Endothelial cell of umbilical vein (primary cell): Measurements from ENCODE around the gene PROKR2. TPM values are rescaled to one million over a fixed set of nuclear protein-coding genes. Genes with fewer than 3 reads are reported as not detected.

Experiments
- BruUV-seq: library from RNA; stranded (reverse); fragments of 400-500 nt; replicated peaks from 2 replicates; lab custom pipeline; 2021; lab: Mats Ljungman, UMichigan
- CTCF ChIA-PET: fragments of 300-600, 350-600 bp; sonication (Branson Sonifier 250); formaldehyde crosslinking; loops from one replicate; lab custom pipeline; 2021; ENCODE audit warnings: antibody characterized with exemption, inconsistent platforms; lab: Charles Lee
- POLR2A ChIA-PET: fragments of 300-600, 350-600 bp; sonication (Branson Sonifier 250); formaldehyde crosslinking; loops from one replicate; lab custom pipeline; 2021; ENCODE audit warnings: antibody characterized with exemption, inconsistent platforms; lab: Charles Lee
- DNase-seq: peaks from one replicate; pipeline ENCODE4 v3.0.0-alpha.2; 2011; ENCODE audit warnings: low read depth, low spot score
- FAIRE-seq: peaks from 2 replicates; lab custom pipeline; 2011; peaks lifted over from hg19 to GRCh38; lab: Jason Lieb, UNC
- H2AFZ ChIP-seq: 2 replicates; pipeline ENCODE4 v1.6.0; 2012; ENCODE audit warnings: low read depth, low read length, control low read depth, inconsistent platforms
- H3K27ac ChIP-seq: 2 replicates; pipeline ENCODE4 v1.5.1; 2011; ENCODE audit warnings: low read depth, mild to moderate bottlenecking, control low read depth, low read length, moderate library complexity; ENCODE audit not compliant: insufficient read depth
- H3K27me3 ChIP-seq, 2 experiments: 2 replicates each; pipeline versions ENCODE4 v1.6.0 to v1.6.1; 2011; ENCODE audit warnings: low read length in 2 of 2, mixed read lengths in 1 of 2; ENCODE audit not compliant: control insufficient read depth in 2 of 2, insufficient read depth in 2 of 2
- H3K36me3 ChIP-seq, 2 experiments: 2 replicates in 1 of 2; 3 replicates in 1 of 2; pipeline ENCODE4 v1.5.1; 2011; ENCODE audit warnings: low read length in 2 of 2, mild to moderate bottlenecking in 1 of 2, moderate library complexity in 1 of 2; ENCODE audit not compliant: control insufficient read depth in 2 of 2, insufficient read depth in 2 of 2; ENCODE audit errors: extremely low read depth in 1 of 2
- H3K4me1 ChIP-seq: 3 replicates; pipeline ENCODE4 v1.5.1; 2011; ENCODE audit warnings: mild to moderate bottlenecking, low read length; ENCODE audit not compliant: control insufficient read depth, insufficient read depth; ENCODE audit errors: extremely low read depth
- H3K4me2 ChIP-seq: 2 replicates; pipeline ENCODE4 v1.6.1; 2011; ENCODE audit warnings: low read length, control low read depth, mixed read lengths; ENCODE audit not compliant: insufficient read depth
- H3K4me3 ChIP-seq, 3 experiments: fragments of 200-600 bp in 1 of 3; sonication (generic), shearing (Covaris generic) in 1 of 3; replicated peaks in 1 of 3; 2 replicates each; pipeline ENCODE4 v1.5.1; 2011 to 2016; ENCODE audit warnings: control low read depth in 3 of 3, low read length in 3 of 3, mild to moderate bottlenecking in 2 of 3, inconsistent platforms in 1 of 3, low read depth in 1 of 3, moderate library complexity in 1 of 3; ENCODE audit not compliant: insufficient read depth in 1 of 3
- H3K79me2 ChIP-seq: 2 replicates; pipeline ENCODE4 v1.6.0; 2012; ENCODE audit warnings: low read length, inconsistent platforms; ENCODE audit not compliant: control insufficient read depth, insufficient read depth
- H3K9ac ChIP-seq: replicated peaks from 2 replicates; pipeline ENCODE3; 2011; ENCODE audit warnings: low read length, control low read depth; ENCODE audit not compliant: insufficient read depth; ENCODE audit errors: extremely low read depth
- H3K9me1 ChIP-seq: replicated peaks from 3 replicates; pipeline ENCODE4 v1.6.0; 2011; ENCODE audit warnings: mild to moderate bottlenecking, low read length; ENCODE audit not compliant: control insufficient read depth, insufficient read depth; ENCODE audit errors: extremely low read depth
- H3K9me3 ChIP-seq: replicated peaks from 2 replicates; pipeline ENCODE4 v1.5.1; 2012; ENCODE audit warnings: low read length, inconsistent platforms; ENCODE audit not compliant: control insufficient read depth, insufficient read depth
- H4K20me1 ChIP-seq: replicated peaks from 2 replicates; pipeline ENCODE3; 2011; ENCODE audit warnings: mild to moderate bottlenecking, low read length; ENCODE audit not compliant: control insufficient read depth, insufficient read depth; ENCODE audit errors: extremely low read depth
- CTCF ChIP-seq, 2 donors: IDR thresholded peaks; 1 replicate in 1 of 2; 2 replicates in 1 of 2; pipeline ENCODE4 v1.5.1; 2011; ENCODE audit warnings: low read length in 2 of 2, mild to moderate bottlenecking in 2 of 2, moderate library complexity in 2 of 2, control low read depth in 1 of 2, inconsistent platforms in 1 of 2, low read depth in 1 of 2; ENCODE audit not compliant: insufficient read depth in 1 of 2; ENCODE audit errors: extremely low read depth in 1 of 2
- EZH2 ChIP-seq: IDR thresholded peaks from 2 replicates; pipeline ENCODE4 v1.6.1; 2012; ENCODE audit warnings: borderline replicate concordance, low read depth, mild to moderate bottlenecking, moderate library complexity, low read length, inconsistent platforms; ENCODE audit not compliant: severe bottlenecking
- FOS ChIP-seq: IDR thresholded peaks from 2 replicates; pipeline ENCODE4 v1.6.1; 2011; ENCODE audit warnings: mild to moderate bottlenecking, low read length, moderate library complexity, borderline replicate concordance; ENCODE audit not compliant: insufficient read depth
- JUN ChIP-seq: IDR thresholded peaks from 2 replicates; pipeline ENCODE4 v1.6.1; 2011; ENCODE audit warnings: borderline replicate concordance, low read depth; ENCODE audit not compliant: insufficient read length, insufficient read depth
- MAX ChIP-seq: IDR thresholded peaks from 2 replicates; pipeline ENCODE4 v1.6.1; 2011; ENCODE audit not compliant: insufficient read depth, insufficient read length
- POLR2AphosphoS5 ChIP-seq: IDR thresholded peaks from 2 replicates; pipeline ENCODE4 v1.6.1; 2012; ENCODE audit warnings: low read depth, mild to moderate bottlenecking, control low read depth, low read length, moderate library complexity; ENCODE audit not compliant: insufficient read depth
- dilution Hi-C: fragments of 300-500 bp; cut with MboI; formaldehyde crosslinking; loops from one replicate; pipeline ENCODE4 v1.15.0; 2019; ENCODE audit warnings: low sequenced_read_pairs; ENCODE audit not compliant: extremely low pct_ligation_motif_present
- intact Hi-C: fragments of 100-400 bp; cut with micrococcal nuclease; formaldehyde crosslinking; loops from one replicate; pipeline ENCODE4 v1.10.0; 2022
- polyA plus RNA-seq, 4 experiments: library from polyadenylated mRNA; depleted of rRNA in 3 of 4; stranded (reverse) in 3 of 4; unstranded in 1 of 4; fragments of >200 nt; gene quantifications; 2 replicates each; pipeline versions ENCODE4 v1.2.1 to v1.2.3, GENCODE V29; 2011 to 2012; ENCODE audit warnings: missing spikeins in 1 of 4
- total RNA-seq: library from RNA; stranded (reverse); gene quantifications from 2 replicates; pipeline ENCODE4 v1.2.3, GENCODE V29; 2021

Gene PROKR2
- total and polyA plus RNA-seq, 2 donors (not counting 3 experiments of a cell fraction or from before 2014, with no cell fraction given), result not detected

GRCh38 chr20:5356941-5357340 is 40.2 kb upstream of the PROKR2 start:
- H2AFZ ChIP-seq, result no peak overlapping the region
- no peaks in the 10 kb centered on the region for H3K79me2 ChIP-seq
- H3K4me3 ChIP-seq, result no peak overlapping the region
- FAIRE-seq (no peak), DNase-seq (peak; percentile 15)
- H3K4me2 ChIP-seq, result no peak overlapping the region
- ChIA-PET POLR2A (no interaction called here), CTCF (interaction anchor here (0.9 kb wide), 1 partner anchor 15 kb away, joined by 3 read pairs; no protein-coding TSS in a partner anchor)
- H4K20me1 ChIP-seq, result no peaks in the 10 kb centered on the region
- H3K36me3 ChIP-seq, result no peaks in the 10 kb centered on the region
- no peaks in the 10 kb centered on the region for H3K9me3 ChIP-seq
- dilution Hi-C loops (no loop called here), intact Hi-C loops (loop anchor here (10.0 kb wide), 1 partner anchor 232 kb away; the partner anchor contains the start of gene CDS2)
- no TSS peak for BruUV-seq
- TF ChIP-seq FOS (no peak), JUN (no peak), MAX (no peak), CTCF (IDR thresholded peaks at IDR 0.05; ENCODE audit: extremely low read depth in 1 of 2, insufficient read depth in 1 of 2, low read depth in 1 of 2, low read length in 2 of 2) (no peak), POLR2AphosphoS5 (no peak), EZH2 (no peak)
- H3K9ac ChIP-seq, result no peak overlapping the region
- H3K27ac ChIP-seq, result no peak overlapping the region
- peaks cover 0 to 1% of the 10 kb centered on the region in 2 experiments for H3K27me3 ChIP-seq
- H3K9me1 ChIP-seq, result no peaks in the 10 kb centered on the region
- peaks cover 20% of the 10 kb centered on the region for H3K4me1 ChIP-seq
